IMR-90 (cell line): ENCODE results near the gene KDM1A.

Experiments
- FOS ChIP-seq: fragments of 150-350 bp; IDR thresholded peaks from 2 replicates; pipeline ENCODE4 v1.6.1; 2016; ENCODE audit warnings: low read depth, low read length
- POLR2A ChIP-seq: IDR thresholded peaks from 2 replicates; pipeline ENCODE4 v1.6.1; 2012; ENCODE audit warnings: mild to moderate bottlenecking, low read depth, low read length
- RAD21 ChIP-seq: IDR thresholded peaks from 2 replicates; pipeline ENCODE4 v1.6.1; 2012; ENCODE audit warnings: low read length, improper control_type of control experiment
- RCOR1 ChIP-seq: IDR thresholded peaks from 2 replicates; pipeline ENCODE4 v1.6.1; 2012; ENCODE audit warnings: mild to moderate bottlenecking, low read length, improper control_type of control experiment; ENCODE audit not compliant: insufficient replicate concordance
- RFX5 ChIP-seq: IDR thresholded peaks from 2 replicates; pipeline ENCODE4 v1.8.0; 2012; ENCODE audit warnings: low read depth, mild to moderate bottlenecking, low read length, moderate library complexity
- TF ChIP-seq, protein P1 (sequence below): conservative IDR thresholded peaks from 2 replicates; pipeline ENCODE4 v1.5.1; 2012; ENCODE audit warnings: mild to moderate bottlenecking, low read depth, low read length, improper control_type of control experiment

DNA sequence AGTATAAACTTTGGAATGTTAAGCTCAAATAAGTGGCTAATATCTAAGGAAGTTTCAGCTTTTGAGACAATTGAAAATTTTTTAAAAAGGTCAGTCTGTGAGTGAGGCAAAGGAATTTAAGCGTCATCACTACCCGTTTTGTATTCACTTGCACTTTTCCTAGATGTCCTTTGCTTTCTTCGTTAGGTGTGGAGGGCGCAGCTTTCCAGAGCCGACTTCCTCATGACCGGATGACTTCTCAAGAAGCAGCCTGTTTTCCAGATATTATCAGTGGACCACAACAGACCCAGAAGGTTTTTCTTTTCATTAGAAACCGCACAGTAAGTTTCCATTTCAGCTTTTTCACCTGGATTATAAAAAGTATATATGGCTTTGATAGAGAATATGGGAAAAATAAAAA is 30.9 kb downstream of the KDM1A start:
- TF ChIP-seq, protein P1, sequence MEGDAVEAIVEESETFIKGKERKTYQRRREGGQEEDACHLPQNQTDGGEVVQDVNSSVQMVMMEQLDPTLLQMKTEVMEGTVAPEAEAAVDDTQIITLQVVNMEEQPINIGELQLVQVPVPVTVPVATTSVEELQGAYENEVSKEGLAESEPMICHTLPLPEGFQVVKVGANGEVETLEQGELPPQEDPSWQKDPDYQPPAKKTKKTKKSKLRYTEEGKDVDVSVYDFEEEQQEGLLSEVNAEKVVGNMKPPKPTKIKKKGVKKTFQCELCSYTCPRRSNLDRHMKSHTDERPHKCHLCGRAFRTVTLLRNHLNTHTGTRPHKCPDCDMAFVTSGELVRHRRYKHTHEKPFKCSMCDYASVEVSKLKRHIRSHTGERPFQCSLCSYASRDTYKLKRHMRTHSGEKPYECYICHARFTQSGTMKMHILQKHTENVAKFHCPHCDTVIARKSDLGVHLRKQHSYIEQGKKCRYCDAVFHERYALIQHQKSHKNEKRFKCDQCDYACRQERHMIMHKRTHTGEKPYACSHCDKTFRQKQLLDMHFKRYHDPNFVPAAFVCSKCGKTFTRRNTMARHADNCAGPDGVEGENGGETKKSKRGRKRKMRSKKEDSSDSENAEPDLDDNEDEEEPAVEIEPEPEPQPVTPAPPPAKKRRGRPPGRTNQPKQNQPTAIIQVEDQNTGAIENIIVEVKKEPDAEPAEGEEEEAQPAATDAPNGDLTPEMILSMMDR = no peak
- no peak for TF ChIP-seq FOS
- TF ChIP-seq RAD21 = no peak
- no peak for TF ChIP-seq POLR2A
- TF ChIP-seq RFX5 = no peak
- TF ChIP-seq RCOR1 = no peak
